Effector memory CD8-positive, alpha-beta T cell (primary cell): ENCODE results near the gene RHOB.
A peak's percentile ranks its signal among the peaks of the same experiment; 100 is the strongest.

Experiments
- ATAC-seq: fragments of 150-1000 bp; cut with Tn5 transposase; replicated peaks from 2 replicates; pipeline ENCODE4 v1.10.0; 2021; ENCODE audit warnings: mild to moderate bottlenecking, moderate library complexity
- DNase-seq, 3 experiments: peaks; one replicate each; pipeline ENCODE4 v3.0.0; 2021
- H3K27ac Mint-ChIP-seq, 2 donors: one replicate each; pipeline ENCODE4 v1.8.0; 2022; ENCODE audit warnings: mild to moderate bottlenecking in 2 of 2, mixed read lengths in 2 of 2, moderate library complexity in 2 of 2
- H3K27me3 Mint-ChIP-seq, 2 donors: one replicate each; pipeline ENCODE4 v1.8.0; 2022; ENCODE audit warnings: mixed read lengths in 2 of 2
- H3K36me3 Mint-ChIP-seq: one replicate; pipeline ENCODE4 v1.8.0; 2022; ENCODE audit warnings: mild to moderate bottlenecking, moderate library complexity, mixed read lengths; ENCODE audit not compliant: insufficient read depth
- H3K4me1 Mint-ChIP-seq, 2 donors: one replicate each; pipeline ENCODE4 v1.8.0; 2022; ENCODE audit warnings: low read depth in 2 of 2, mixed read lengths in 2 of 2
- H3K4me3 Mint-ChIP-seq, 2 donors: one replicate each; pipeline ENCODE4 v1.8.0; 2022; ENCODE audit warnings: mild to moderate bottlenecking in 2 of 2, mixed read lengths in 2 of 2, moderate library complexity in 2 of 2
- H3K9me3 Mint-ChIP-seq, 2 donors: one replicate each; pipeline ENCODE4 v1.8.0; 2022; ENCODE audit warnings: mixed read lengths in 2 of 2
- total RNA-seq, 9 experiments: gene quantifications; one replicate each; lab custom pipeline; 2026; lab: John Stamatoyannopoulos, UW

Gene RHOB
- 17.5 to 365 (median 24.5) reads per million in 9 experiments for total RNA-seq

- peak; percentile 87 to 89 (median 87) for DNase-seq
- ATAC-seq = peak; percentile 96
- peaks cover 19% of the 10 kb centered on the region for H3K36me3 Mint-ChIP-seq
- no peaks in the 10 kb centered on the region for H3K9me3 Mint-ChIP-seq
- peak within 1 kb of the TSS; percentile 76 to 78 for H3K4me3 Mint-ChIP-seq
- peak within 1 kb of the TSS; percentile 73 to 75 for H3K27ac Mint-ChIP-seq
- peaks cover 0 to 15% of the 10 kb centered on the region in 2 donors for H3K27me3 Mint-ChIP-seq
- peaks cover 4 to 6% of the 10 kb centered on the region in 2 donors for H3K4me1 Mint-ChIP-seq
Observed at GRCh38 chr2:20446917-20447436, at the start of gene RHOB. TSS of gene RHOB (plus strand) at chr2:20447074. CDS start at chr2:20447466, 392 bp downstream.

GRCh38 chr2:20397811-20398447, 48.9 kb upstream of the RHOB start:
- ATAC-seq (no peak), DNase-seq (no peak)
- peaks cover 21 to 31% of the 10 kb centered on the region in 2 donors for H3K27me3 Mint-ChIP-seq
- no peak overlapping the region for H3K4me3 Mint-ChIP-seq
- no peaks in the 10 kb centered on the region for H3K36me3 Mint-ChIP-seq
- no peaks in the 10 kb centered on the region for H3K9me3 Mint-ChIP-seq
- no peak overlapping the region for H3K27ac Mint-ChIP-seq
- no peaks in the 10 kb centered on the region for H3K4me1 Mint-ChIP-seq

DNA sequence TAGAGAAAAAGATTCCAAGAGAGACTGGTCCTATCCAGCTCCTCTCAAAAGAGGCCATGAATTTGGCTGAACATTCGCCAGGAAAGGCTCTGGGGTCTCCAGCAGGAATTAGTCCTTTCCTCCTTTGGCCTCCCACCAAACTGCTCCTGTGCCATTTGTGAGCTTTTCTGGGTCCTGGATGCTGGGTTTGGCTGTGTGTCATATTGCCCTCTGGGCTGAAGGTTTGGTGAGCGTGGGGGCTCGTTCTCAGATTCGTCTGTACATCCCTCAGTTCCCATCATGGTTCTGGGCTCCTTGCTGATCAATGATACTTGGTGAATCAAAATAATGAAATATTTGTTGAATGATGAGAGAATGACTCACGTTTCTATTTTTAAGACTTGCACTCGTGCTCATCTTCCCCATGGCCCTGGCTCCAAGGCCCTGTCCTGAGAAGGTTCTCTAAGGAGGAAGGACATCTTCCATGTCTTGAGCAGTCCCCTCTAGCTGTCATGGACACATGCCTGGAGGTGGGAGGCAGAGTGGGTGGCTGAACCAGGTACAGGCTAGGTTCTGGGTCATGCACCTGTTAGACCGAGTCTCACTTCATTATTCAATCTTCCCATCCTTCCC, 47.8 kb upstream of the RHOB start:
- Mint-ChIP-seq H3K27ac (no peak overlapping the region), H3K36me3 (no peaks in the 10 kb centered on the region)

GRCh38 chr2:20400306-20400705, 46.6 kb upstream of the RHOB start:
- H3K4me1 Mint-ChIP-seq = no peaks in the 10 kb centered on the region
- no peaks in the 10 kb centered on the region for H3K9me3 Mint-ChIP-seq
- DNase-seq (no peak), ATAC-seq (no peak)
- no peaks in the 10 kb centered on the region for H3K36me3 Mint-ChIP-seq
- peaks cover 14 to 21% of the 10 kb centered on the region in 2 donors for H3K27me3 Mint-ChIP-seq
- no peak overlapping the region for H3K4me3 Mint-ChIP-seq
- no peak overlapping the region for H3K27ac Mint-ChIP-seq

More for the DNA sequence above, 47.8 kb upstream of the RHOB start:
- Mint-ChIP-seq H3K4me3 (no peak overlapping the region), H3K9me3 (no peaks in the 10 kb centered on the region), H3K27me3 (peaks cover 21 to 23% of the 10 kb centered on the region in 2 donors), H3K4me1 (no peaks in the 10 kb centered on the region)
- ATAC-seq = no peak
- DNase-seq = no peak

DNA sequence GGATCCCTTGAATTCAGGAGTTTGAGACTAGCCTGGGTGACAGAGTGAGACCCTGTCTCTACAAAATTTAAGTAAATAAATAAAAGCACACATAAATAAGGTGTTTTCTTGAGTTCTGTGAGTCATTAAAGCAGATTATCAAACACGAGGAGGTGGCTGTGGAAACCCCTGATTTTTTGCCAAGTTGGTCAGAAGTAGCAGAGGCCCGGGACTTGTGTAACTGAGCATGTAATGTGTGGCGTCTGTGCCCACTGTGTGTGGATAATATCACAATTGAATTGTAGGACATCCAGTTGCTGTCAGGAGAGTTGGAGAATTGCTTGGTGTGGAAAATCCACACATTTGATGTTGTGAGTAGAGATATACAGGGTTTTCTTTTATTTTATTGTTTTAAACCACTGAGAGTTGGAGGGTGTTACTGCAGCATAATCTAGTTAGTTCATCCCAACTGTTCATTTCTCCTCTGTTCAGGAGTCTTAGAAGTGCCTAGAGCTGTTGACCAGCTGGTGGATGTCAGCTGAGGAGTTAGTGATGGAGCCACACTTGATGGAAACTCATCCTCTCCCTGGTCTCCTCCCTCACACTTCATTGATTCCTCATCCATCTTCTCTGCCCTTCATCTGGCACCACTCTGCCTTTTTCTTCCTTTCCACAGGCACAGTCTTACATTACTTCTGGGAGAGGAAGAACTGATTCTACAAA, 45.9 kb upstream of the RHOB start:
- Mint-ChIP-seq H3K36me3 (no peaks in the 10 kb centered on the region), H3K27ac (no peak overlapping the region), H3K9me3 (no peaks in the 10 kb centered on the region), H3K4me1 (no peaks in the 10 kb centered on the region), H3K27me3 (peaks cover 9 to 16% of the 10 kb centered on the region in 2 donors), H3K4me3 (no peak overlapping the region)
- ATAC-seq = no peak
- no peak for DNase-seq

GRCh38 chr2:20401489-20401835, 45.4 kb upstream of the RHOB start:
- no peak for DNase-seq
- Mint-ChIP-seq H3K4me3 (no peak overlapping the region), H3K4me1 (no peaks in the 10 kb centered on the region), H3K9me3 (no peaks in the 10 kb centered on the region), H3K27me3 (peaks cover 4 to 11% of the 10 kb centered on the region in 2 donors), H3K27ac (no peak overlapping the region), H3K36me3 (no peaks in the 10 kb centered on the region)
- ATAC-seq = no peak

DNA sequence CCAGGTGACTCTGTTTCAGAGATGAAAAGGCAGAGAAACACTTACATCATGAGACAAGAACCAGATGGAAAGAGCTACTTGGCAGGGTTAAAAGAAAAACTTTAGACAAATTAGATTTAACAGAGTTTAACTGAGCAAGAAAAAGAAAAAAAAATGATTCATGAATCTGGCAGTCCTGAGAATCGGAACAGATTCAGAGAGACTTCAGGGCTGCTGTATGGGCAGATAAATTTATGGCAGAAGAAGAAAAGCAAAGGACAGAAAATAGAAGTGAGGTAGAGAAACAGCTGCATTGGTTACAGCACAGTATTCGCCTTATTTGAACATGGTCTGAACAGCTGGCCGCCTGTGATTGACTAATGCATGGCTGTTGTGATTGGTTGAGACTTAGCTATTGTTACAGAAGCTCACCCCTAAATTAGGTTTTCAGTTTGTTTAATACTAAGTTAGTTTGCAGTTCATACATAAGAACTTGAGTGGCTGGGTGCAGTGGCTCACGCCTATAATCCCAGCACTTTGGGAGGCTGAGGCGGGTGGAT, 43.0 kb upstream of the RHOB start:
- ATAC-seq (no peak), DNase-seq (no peak)
- Mint-ChIP-seq H3K27me3 (no peaks in the 10 kb centered on the region), H3K27ac (no peak overlapping the region), H3K4me3 (no peak overlapping the region), H3K36me3 (no peaks in the 10 kb centered on the region), H3K4me1 (no peaks in the 10 kb centered on the region), H3K9me3 (peaks cover 0 to 1% of the 10 kb centered on the region in 2 donors)

DNA sequence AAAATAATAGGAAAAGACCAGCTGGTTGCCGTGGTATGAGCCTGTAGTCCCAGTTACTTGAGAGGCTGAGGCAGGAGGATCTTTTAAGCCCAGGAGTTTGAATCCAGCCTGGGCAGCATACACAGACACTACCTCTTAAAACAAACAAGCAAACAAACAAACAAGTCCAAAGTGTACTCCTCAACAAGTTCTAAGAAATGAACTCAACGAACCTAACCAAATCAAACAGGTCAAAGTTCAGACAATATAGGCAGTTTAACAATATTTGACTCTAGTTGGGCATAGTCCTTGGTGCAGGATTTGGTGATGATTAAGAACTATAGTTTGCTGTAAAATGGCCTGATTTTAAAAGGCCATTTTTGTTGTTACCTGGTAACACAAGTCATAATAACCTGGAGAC, 41.9 kb upstream of the RHOB start:
- H3K9me3 Mint-ChIP-seq = peaks cover 3 to 5% of the 10 kb centered on the region in 2 donors
- DNase-seq (no peak), ATAC-seq (no peak)
- no peaks in the 10 kb centered on the region for H3K36me3 Mint-ChIP-seq
- H3K27me3 Mint-ChIP-seq = no peaks in the 10 kb centered on the region
- H3K4me1 Mint-ChIP-seq = no peaks in the 10 kb centered on the region
- no peak overlapping the region for H3K4me3 Mint-ChIP-seq
- H3K27ac Mint-ChIP-seq = no peak overlapping the region

- H3K27ac Mint-ChIP-seq = no peak overlapping the region
- peaks cover 4 to 9% of the 10 kb centered on the region in 2 donors for H3K9me3 Mint-ChIP-seq
- no peaks in the 10 kb centered on the region for H3K36me3 Mint-ChIP-seq
- peaks cover 0 to 5% of the 10 kb centered on the region in 2 donors for H3K4me1 Mint-ChIP-seq
- ATAC-seq (no peak), DNase-seq (no peak)
- no peak overlapping the region for H3K4me3 Mint-ChIP-seq
- H3K27me3 Mint-ChIP-seq = peaks cover 0 to 12% of the 10 kb centered on the region in 2 donors
Observed at GRCh38 chr2:20409039-20409438, 37.8 kb upstream of the RHOB start.

DNA sequence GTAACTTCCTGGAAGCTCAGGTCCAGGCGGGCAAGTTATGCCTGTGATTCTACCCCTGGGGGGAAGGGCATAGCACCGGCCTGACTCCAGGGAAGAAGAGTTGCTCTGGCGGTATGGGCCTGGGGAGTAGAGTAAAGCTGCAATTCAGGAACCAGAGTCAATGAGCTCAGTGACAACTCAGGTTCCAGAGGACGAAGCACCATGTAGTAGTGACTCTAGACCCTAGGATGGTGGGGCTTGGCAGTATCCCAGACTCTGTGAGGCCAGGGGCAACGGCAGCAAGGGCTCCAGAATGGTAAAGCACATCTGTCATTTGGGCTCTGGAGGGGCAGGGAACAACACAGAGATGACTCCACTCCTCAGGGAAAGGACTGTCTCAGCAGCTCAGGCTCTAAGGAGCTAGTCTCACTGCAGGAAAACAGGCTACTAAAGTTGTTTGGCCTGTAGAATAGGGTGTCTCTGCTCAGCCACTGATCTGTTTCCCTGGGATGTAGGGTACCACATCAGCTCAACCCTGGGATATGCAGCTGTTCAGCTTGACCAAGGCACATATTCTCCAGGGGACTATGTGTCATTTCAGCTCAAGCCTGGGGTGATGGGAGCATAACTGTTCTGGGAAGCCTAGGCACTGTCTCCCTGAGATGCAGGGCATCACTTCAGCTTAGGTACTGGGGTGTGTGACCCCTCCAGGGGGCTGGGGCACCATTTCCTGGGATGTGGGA, 36.2 kb upstream of the RHOB start:
- Mint-ChIP-seq H3K36me3 (no peaks in the 10 kb centered on the region), H3K27ac (no peak overlapping the region), H3K4me1 (peaks cover 0 to 5% of the 10 kb centered on the region in 2 donors), H3K9me3 (peaks cover 4 to 9% of the 10 kb centered on the region in 2 donors), H3K27me3 (peaks cover 0 to 19% of the 10 kb centered on the region in 2 donors), H3K4me3 (no peak overlapping the region)
- DNase-seq (no peak), ATAC-seq (no peak)

GRCh38 chr2:20411361-20411894, 35.4 kb upstream of the RHOB start:
- peaks cover 0 to 5% of the 10 kb centered on the region in 2 donors for H3K4me1 Mint-ChIP-seq
- peak; percentile 100 for ATAC-seq
- H3K27me3 Mint-ChIP-seq = peaks cover 0 to 25% of the 10 kb centered on the region in 2 donors
- peak; percentile 70 to 77 (median 72) for DNase-seq
- H3K4me3 Mint-ChIP-seq = no peak overlapping the region
- H3K36me3 Mint-ChIP-seq = no peaks in the 10 kb centered on the region
- peaks cover 4 to 9% of the 10 kb centered on the region in 2 donors for H3K9me3 Mint-ChIP-seq
- H3K27ac Mint-ChIP-seq = no peak overlapping the region

DNA sequence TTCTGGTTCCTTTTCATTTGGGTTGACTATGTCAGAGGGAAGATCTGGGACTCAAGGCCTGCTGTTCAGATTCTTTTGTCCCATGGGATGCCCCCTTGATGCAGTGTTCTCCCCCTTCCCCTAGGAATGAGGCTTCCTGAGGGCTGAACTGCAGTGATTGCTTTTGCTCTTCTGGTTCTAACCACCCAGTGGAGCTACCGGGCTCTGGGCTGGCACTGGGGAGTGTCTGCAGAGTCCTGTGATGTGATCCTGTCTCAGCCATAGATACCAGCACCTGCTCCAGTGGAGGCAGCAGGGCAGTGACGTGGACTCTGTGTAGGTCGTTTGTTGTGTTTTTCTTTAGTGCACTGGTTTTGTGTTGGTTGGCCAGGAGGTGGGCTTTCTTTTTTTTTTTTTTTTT, 32.1 kb upstream of the RHOB start:
- Mint-ChIP-seq H3K36me3 (no peaks in the 10 kb centered on the region), H3K27ac (no peak overlapping the region), H3K27me3 (peaks cover 4 to 32% of the 10 kb centered on the region in 2 donors), H3K4me3 (no peak overlapping the region), H3K4me1 (peaks cover 0 to 5% of the 10 kb centered on the region in 2 donors), H3K9me3 (peaks cover 3 to 5% of the 10 kb centered on the region in 2 donors)
- no peak for ATAC-seq
- no peak for DNase-seq

- H3K4me1 Mint-ChIP-seq = peaks cover 0 to 5% of the 10 kb centered on the region in 2 donors
- DNase-seq (no peak), ATAC-seq (no peak)
Observed at GRCh38 chr2:20415511-20415918, 31.4 kb upstream of the RHOB start.

More at GRCh38 chr2:20415511-20415918, 31.4 kb upstream of the RHOB start:
- Mint-ChIP-seq H3K36me3 (no peaks in the 10 kb centered on the region), H3K4me3 (no peak overlapping the region), H3K27me3 (peaks cover 7 to 32% of the 10 kb centered on the region in 2 donors), H3K27ac (no peak overlapping the region), H3K9me3 (no peaks in the 10 kb centered on the region)
